Right lobe of liver (tissue), 4 donors: Measurements from ENCODE around the gene GCC2.

Source experiments
- POLR2A ChIP-seq: fragments of 450-650 bp; IDR thresholded peaks from one replicate; pipeline ENCODE4 v1.6.1; 2017; ENCODE audit warnings: antibody characterized with exemption, mild to moderate bottlenecking
- TF ChIP-seq, protein P1 (sequence below), 4 donors: fragments of 200-600 bp in 3 of 4; fragments of 450-650 bp in 1 of 4; IDR thresholded peaks; one replicate each; pipeline versions ENCODE4 v1.5.1 to v1.8.0; 2016 to 2022; ENCODE audit warnings: antibody characterized with exemption in 4 of 4, mild to moderate bottlenecking in 2 of 4
- donor health status: DM: no; HTN: no; CAD: no.
- donor health status: DM: no; HTN: no; CAD: no.
- donor health status: DM: no; HTN: yes; CAD: no.

DNA sequence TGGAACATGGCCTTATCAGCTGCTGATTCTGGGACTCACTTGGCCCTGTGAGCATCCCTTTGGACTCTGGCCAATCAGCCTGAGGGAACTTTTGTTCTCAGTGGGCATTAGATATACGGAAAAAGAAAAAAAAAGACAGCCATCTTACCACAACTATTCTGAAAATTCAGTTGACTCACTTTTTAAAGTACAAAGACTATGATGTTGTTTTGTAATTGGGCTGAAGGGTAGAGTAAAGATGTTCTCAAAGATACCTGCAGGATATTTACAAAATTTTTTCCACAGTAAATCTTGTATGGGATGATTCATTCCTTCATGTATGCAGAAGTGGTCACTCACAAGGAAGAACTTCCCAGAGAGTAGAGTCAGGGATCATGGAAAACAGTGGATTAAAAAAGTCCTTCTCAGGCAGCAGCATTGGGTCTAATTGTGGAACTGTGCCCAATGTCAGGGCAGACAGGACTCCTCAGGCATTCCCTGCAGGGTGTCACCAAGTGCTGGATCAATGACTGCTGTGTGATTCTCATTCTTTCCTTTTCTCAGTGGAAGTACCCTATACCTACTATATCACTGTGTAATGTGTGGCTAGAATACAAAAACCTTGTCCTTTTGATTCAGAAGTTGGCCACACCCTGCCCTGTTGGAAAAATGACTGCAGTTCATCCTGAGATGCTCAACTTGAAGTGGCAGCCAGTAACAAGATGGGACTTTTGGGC, 35.9 kb upstream of the GCC2 start:
- TF ChIP-seq, protein P1, sequence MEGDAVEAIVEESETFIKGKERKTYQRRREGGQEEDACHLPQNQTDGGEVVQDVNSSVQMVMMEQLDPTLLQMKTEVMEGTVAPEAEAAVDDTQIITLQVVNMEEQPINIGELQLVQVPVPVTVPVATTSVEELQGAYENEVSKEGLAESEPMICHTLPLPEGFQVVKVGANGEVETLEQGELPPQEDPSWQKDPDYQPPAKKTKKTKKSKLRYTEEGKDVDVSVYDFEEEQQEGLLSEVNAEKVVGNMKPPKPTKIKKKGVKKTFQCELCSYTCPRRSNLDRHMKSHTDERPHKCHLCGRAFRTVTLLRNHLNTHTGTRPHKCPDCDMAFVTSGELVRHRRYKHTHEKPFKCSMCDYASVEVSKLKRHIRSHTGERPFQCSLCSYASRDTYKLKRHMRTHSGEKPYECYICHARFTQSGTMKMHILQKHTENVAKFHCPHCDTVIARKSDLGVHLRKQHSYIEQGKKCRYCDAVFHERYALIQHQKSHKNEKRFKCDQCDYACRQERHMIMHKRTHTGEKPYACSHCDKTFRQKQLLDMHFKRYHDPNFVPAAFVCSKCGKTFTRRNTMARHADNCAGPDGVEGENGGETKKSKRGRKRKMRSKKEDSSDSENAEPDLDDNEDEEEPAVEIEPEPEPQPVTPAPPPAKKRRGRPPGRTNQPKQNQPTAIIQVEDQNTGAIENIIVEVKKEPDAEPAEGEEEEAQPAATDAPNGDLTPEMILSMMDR (IDR thresholded peaks at IDR 0.05): no peak
- no peak for TF ChIP-seq POLR2A
